CD1c-positive myeloid dendritic cell (primary cell): ENCODE results near the gene SLC25A24.
"Not testable (repeated sequence)": the region's sequence is repeated elsewhere in the genome, so short reads cannot be mapped to it uniquely, and the experiment has no call there.

Experiments used
- DNase-seq: peaks from one replicate; pipeline ENCODE4 v3.0.0-alpha.2; 2016; ENCODE audit errors: extremely low spot score

The SLC25A24 gene

DNA sequence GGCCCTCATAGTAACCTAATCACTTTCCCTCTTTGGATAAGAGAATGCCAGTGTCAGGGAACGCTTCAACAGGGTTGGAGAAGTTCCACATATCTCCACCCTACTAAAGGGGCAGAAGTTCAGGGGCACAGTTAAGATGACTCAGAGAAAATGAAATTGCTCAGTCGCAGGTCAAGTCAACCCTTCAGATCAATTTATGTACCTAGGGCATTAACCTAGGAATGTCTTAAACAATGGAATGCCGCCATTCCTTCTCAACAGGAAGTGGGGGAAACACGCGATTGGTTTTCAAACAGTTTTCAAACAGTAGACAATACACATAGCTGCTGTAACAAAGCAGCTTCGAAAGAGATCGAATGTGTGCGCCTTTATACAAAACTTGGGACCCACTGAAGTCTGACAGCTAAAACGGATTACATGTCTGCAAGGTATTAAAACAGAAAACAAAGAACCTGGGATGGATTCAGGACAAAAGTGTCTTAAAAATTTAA, 897 bp downstream of the SLC25A24 start:
- peak; percentile 41 for DNase-seq

DNA sequence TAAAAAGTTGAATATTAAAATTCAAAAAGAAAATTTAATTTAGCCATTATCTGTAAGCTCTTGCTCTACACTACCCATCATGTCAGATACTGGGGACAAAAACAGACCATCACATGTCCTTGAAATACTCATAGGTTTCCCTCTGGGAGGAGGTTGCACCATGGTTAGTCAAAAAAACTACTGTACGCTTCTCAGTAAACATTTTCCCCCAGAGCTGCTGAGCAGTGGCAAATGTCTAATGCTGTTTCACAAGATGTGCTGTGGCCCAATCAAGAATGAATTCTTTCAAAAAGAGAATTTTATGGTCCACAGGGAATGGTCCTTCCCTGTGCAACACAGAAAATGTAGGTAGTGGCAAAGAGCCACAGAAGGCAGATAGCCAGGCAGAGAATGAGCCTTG, 6.1 kb downstream of the SLC25A24 start:
- no peak for DNase-seq

GRCh38 chr1:108193333-108193732, 6.8 kb downstream of the SLC25A24 start:
- DNase-seq = no peak

- DNase-seq = no peak
These were observed 7.6 kb downstream of the SLC25A24 start for GRCh38 chr1:108192581-108192980.

DNA sequence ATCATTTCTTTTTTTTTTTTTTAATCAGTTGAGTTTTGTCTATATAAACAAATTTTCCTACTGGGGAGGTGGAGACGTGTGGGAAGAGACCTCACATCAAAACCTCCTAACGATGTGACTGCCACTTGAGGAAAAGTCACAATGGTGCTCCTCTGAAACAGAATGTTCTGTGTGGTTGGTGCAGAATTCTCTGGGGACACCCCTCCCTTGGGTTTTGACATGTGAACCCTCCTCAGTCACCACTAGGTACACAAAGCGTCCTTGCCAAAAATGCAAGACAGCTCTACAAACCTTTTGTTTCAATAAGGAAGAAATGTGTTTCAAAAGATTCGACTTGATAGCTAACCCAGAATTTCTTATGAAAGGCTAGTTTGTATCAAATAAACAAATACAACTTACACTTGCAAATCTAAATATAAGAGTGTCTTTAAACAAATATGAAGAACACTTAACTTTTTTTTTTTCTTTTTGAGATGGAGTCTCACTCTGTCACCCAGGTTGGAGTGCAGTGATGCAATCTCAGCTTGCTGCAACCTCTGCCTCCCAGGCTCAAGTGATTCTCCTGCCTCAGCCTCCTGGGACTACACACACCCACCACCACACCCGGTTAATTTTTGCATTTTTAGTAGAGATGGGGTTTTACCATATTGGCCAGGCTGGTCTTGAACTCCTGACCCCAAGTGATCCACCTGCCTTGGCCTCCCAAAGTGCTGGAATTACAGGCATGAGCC, 9.3 kb downstream of the SLC25A24 start:
- no peak for DNase-seq

DNA sequence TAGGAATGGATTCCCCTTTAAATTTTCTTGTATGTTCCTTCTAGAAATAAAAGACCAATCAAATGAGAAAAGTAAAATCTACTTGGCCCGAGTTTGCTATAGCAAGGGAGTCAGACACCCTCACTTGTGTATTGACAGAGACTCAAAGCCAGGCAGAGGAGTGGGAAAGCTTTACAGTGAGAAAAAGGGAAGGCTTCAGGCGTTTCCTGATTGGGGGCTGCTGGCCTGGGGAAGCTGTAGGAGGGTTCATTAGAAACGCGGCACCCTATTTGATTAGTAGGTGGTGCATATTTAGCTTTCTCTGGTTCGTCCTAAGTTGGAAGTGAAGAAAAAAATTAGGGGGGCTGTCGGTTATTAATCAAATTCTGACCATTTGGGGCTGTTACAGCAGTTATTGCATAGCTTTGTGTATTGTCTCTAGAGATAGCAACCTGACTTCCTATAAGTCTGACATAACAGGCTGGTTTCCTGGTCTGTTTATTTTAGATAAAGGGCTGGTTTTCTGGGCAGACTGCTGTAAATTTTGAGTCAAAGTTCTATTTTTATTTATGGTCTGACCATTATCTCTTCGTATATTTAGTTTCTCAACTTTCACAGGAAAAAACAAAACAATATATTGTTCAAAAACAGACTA, 10.0 kb downstream of the SLC25A24 start:
- no peak for DNase-seq

DNA sequence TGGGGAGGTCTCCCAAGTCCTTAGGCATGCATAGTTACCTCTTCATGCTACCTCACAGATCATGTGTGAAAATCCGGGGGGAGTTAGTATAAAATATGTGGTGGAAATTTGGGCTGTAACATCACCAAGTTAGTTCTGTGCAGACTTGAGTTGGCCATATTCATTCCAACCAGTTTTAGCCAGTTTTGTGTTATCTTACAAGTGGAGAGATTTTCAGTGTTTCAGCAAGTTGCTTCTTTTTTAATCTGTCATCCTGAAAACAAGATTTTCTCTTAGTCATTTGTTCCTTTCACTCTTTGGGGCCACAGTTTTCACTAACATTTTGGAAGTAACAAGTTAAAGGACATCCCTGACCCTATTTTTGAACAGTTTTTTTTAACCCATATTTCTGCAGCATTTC, 11.3 kb downstream of the SLC25A24 start:
- DNase-seq = no peak

GRCh38 chr1:108182959-108183700, 17.0 kb downstream of the SLC25A24 start:
- no peak for DNase-seq

DNA sequence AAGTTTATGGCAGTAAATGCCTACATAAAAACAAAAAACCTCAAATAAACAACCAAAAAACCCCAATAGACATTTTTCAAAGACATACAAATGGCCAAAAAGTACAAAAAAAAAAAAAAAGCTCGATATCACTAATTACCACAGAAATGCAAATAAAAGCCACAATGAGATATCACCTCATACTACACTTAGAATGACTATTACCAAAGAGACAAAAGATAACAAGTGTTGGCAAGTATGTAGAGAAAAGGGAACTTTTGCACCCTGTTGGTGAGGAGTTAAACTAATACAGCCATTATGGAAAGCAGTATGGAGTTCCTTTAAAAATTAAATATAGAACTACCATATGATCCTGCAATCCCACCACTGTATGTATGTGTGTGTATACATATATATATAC, 21.1 kb downstream of the SLC25A24 start:
- no peak for DNase-seq

DNA sequence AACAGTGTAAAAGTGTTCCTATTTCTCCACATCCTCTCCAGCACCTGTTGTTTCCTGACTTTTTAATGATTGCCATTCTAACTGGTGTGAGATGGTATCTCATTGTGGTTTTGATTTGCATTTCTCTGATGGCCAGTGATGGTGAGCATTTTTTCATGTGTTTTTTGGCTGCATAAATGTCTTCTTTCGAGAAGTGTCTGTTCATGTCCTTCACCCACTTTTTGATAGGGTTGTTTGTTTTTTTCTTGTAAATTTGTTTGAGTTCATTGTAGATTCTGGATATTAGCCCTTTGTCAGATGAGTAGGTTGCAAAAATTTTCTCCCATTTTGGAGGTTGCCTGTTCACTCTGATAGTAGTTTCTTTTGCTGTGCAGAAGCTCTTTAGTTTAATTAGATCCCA, 37.7 kb downstream of the SLC25A24 start:
- DNase-seq = not testable (repeated sequence)

GRCh38 chr1:108159951-108160350, 40.2 kb downstream of the SLC25A24 start:
- DNase-seq = not testable (repeated sequence)

DNA sequence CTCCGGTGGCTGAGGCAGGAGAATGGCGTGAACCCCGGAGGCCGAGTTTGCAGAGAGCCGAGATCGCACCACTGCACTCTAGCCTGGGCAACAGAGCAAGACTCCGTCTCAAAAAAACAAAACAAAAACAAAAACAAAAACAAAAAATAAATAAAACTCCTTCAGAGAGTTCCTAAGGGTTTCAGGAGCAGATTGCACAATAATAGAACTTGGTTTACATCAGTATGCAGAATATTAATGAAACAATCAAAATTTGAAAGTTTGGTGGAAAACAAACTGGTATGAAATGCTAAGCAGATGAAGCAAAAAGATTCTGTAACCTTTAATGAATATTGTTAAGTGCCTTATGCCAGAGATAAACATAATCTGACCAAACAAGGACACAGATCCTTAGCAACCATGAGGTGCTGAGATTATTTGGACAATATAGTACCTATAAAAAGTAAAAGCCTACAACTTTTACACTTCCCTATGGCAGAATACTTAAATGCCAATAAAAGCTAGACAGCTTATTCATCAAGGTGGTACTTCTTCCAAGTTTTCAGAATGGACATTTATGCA, 41.2 kb downstream of the SLC25A24 start:
- no peak for DNase-seq

DNA sequence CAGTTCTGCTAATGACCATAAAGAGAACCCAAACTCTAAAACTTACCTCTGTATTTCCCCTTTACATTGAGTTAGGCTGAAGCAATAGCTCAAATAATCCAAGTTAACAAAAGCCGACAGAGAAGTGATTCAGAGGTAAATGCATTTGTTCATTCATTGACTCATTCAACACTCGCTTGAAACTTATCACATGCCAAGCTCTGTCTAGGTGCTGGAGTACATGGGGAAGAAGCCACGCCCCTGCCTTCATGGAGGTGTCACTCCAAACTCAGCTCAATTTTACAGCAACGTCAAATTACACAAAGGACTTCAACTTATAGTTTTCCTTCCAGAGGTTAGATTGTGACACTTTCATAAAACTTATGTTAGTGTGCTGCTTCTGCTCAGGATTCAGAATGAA, 45.8 kb downstream of the SLC25A24 start:
- DNase-seq = no peak

- peak; percentile 81 for DNase-seq
These were observed 47.3 kb downstream of the SLC25A24 start for GRCh38 chr1:108152782-108153222.

- DNase-seq = no peak
These were observed 48.6 kb downstream of the SLC25A24 start for GRCh38 chr1:108151548-108151947.

DNA sequence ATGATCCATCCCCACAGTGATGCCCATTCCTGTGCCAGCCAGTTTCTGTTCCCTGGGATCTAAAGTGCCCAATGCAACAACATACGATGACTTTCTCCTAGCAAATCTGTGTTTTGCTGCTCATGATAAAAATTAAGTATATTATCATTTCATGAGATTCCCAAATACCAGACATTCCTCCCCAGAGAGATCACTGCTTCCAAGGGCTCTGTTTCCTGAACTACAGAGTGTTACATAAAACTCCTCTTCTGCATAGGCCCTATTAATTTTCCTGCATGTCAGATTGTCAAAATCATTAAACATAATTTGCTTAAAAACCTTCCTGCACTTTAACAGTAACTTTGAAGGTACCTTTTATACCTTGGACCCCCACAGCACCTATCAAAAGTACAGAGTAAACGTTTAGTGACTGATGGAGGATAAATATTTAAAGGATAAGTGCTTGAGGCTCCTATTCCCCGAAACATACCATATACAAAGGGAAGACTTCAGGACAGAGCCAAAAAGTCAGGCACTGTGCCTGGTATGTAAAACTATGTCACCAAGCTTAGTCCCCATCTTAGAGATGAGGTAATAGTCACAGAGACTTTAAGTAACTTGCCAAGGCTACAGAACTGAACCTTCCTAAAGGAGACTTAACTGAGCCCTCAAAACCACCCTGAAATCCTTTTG, 50.2 kb downstream of the SLC25A24 start:
- DNase-seq = no peak

DNA sequence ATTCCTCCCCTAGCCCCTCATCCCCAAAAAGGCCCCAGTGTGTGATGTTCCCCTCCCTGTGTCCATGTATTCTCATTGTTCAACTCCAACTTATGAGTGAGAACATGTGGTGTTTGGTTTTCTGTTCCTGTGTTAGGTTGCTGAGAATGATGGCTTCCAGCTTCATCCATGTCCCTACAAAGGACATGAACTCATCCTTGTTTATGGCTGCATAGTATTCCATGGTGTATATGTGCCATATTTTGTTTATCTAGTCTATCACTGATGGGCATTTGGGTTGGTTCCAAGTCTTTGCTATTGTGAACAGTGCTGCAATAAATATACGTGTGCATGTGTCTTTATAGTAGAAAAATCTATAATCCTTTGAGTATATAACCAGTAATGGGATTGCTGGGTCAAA, 55.6 kb downstream of the SLC25A24 start:
- DNase-seq = not testable (repeated sequence)

GRCh38 chr1:108142773-108143394, 57.3 kb downstream of the SLC25A24 start:
- DNase-seq = no peak

- DNase-seq = no peak
These were observed 57.9 kb downstream of the SLC25A24 start for GRCh38 chr1:108142258-108142657.

DNA sequence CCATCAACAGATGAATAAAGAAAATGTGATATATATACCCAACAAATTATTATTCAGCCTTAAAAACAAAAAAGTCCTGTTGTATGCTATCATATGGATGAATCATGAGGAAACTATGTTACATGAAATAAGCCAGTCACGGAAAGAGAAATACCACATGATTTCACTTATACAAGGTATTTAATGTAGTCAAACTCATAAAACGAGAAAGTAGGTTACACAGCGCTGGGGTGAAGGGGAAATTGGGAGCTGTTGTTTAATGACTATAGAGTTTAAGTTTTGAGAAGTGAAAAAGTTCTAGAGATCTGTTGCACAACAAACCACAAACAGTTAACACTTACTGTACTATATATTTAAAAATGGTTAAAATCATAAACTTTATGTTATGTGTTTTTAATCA, 58.5 kb downstream of the SLC25A24 start:
- DNase-seq = peak; percentile 88

- DNase-seq = peak; percentile 41
These were observed 59.2 kb downstream of the SLC25A24 start for GRCh38 chr1:108140936-108141335.
